OCI-LY1 (cell line): ENCODE data around the gene SYCP3.

Experiments used
- CTCF ChIP-seq: fragments of 200-600 bp; sonication (generic), shearing (Covaris generic); IDR thresholded peaks from 2 replicates; pipeline ENCODE4 v1.5.1; 2017; ENCODE audit warnings: mild to moderate bottlenecking, antibody characterized with exemption, low read length, moderate library complexity, mixed read lengths
- EZH2 ChIP-seq: fragments of 200-600 bp; sonication (generic), shearing (Covaris generic); IDR thresholded peaks from 2 replicates; pipeline ENCODE4 v1.8.0; 2017; ENCODE audit warnings: borderline replicate concordance, mixed run types, mild to moderate bottlenecking, antibody characterized with exemption, low read length, moderate library complexity, mixed read lengths

GRCh38 chr12:101686176-101686575, 53.1 kb downstream of the SYCP3 start:
- TF ChIP-seq CTCF, result no peak
- no peak for TF ChIP-seq EZH2
